HepG2 (cell line): ENCODE data around the gene ANKRD37. TPM values are rescaled to one million over a fixed set of nuclear protein-coding genes. Genes with fewer than 3 reads are reported as not detected.

Experiments used
- ASH2L ChIP-seq: fragments of 300-600, 200-600 bp; sonication (generic); IDR thresholded peaks from 2 replicates; pipeline ENCODE4 v1.7.0; 2017; ENCODE audit warnings: low read depth, mild to moderate bottlenecking, moderate library complexity, mixed read lengths, low read length; ENCODE audit not compliant: insufficient read length
- ESRRA ChIP-seq: sonication (generic); formaldehyde crosslinking; IDR thresholded peaks from 2 replicates; pipeline ENCODE4 v1.5.1; 2020; ENCODE audit warnings: mild to moderate bottlenecking, low read depth, missing genetic modification reagents
- FOSL2 ChIP-seq: sonication (generic); formaldehyde crosslinking; IDR thresholded peaks from 2 replicates; pipeline ENCODE4 v1.4.0; 2020; ENCODE audit warnings: missing genetic modification reagents
- KMT2B ChIP-seq: IDR thresholded peaks from 2 replicates; pipeline ENCODE4 v1.6.1; 2016; ENCODE audit warnings: missing genetic modification reagents, missing compliant biosample characterization
- PBX2 ChIP-seq: IDR thresholded peaks from 2 replicates; pipeline ENCODE4 v1.6.1; 2016; ENCODE audit warnings: control low read depth
- RFX5 ChIP-seq: IDR thresholded peaks from 2 replicates; pipeline ENCODE4 v1.6.1; 2011; ENCODE audit warnings: low read depth, low read length, improper control_type of control experiment
- U2AF1 ChIP-seq: fragments of 200-400 bp; formaldehyde crosslinking; optimal IDR thresholded peaks from 2 replicates; pipeline ENCODE3; 2017; ENCODE audit warnings: mild to moderate bottlenecking, low read depth, low read length
- ZNF10 ChIP-seq: sonication (generic); formaldehyde crosslinking; IDR thresholded peaks from 2 replicates; pipeline ENCODE4 v1.4.0; 2020; ENCODE audit warnings: mild to moderate bottlenecking, low read depth, missing genetic modification reagents, borderline replicate concordance
- ZNF282 ChIP-seq: fragments of 450-650 bp; IDR thresholded peaks from 2 replicates; pipeline ENCODE4 v1.6.1; 2018; ENCODE audit not compliant: partially characterized antibody
- ZNF317 ChIP-seq: sonication (generic); formaldehyde crosslinking; IDR thresholded peaks from 2 replicates; pipeline ENCODE4 v1.5.0; 2020; ENCODE audit warnings: mild to moderate bottlenecking, missing genetic modification reagents
- ZNF580 ChIP-seq: IDR thresholded peaks from 2 replicates; pipeline ENCODE4 v1.6.1; 2016; ENCODE audit warnings: low read depth, borderline replicate concordance
- ZNF597 ChIP-seq: sonication (generic); formaldehyde crosslinking; IDR thresholded peaks from 2 replicates; pipeline ENCODE4 v1.5.0; 2020; ENCODE audit warnings: missing genetic modification reagents
- ZNF737 ChIP-seq: sonication (generic); formaldehyde crosslinking; IDR thresholded peaks from 2 replicates; pipeline ENCODE4 v1.5.0; 2020; ENCODE audit warnings: missing genetic modification reagents, mild to moderate bottlenecking, borderline replicate concordance
- ZNF761 ChIP-seq: sonication (generic); formaldehyde crosslinking; conservative IDR thresholded peaks from 2 replicates; pipeline ENCODE4 v1.4.0; 2020; ENCODE audit warnings: mild to moderate bottlenecking, missing genetic modification reagents
- ZSCAN21 ChIP-seq: sonication (generic); formaldehyde crosslinking; IDR thresholded peaks from 2 replicates; pipeline ENCODE4 v1.8.0; 2022; ENCODE audit warnings: mild to moderate bottlenecking, missing genetic modification reagents, moderate library complexity, borderline replicate concordance
- polyA plus RNA-seq, 8 experiments: library from polyadenylated mRNA; depleted of rRNA in 3 of 8; stranded (reverse) in 7 of 8; unstranded in 1 of 8; fragments of >200 nt; fragmentation: Illumina TruSeq in 4 of 8; extraction: Trizol in 4 of 8; gene quantifications; 2 replicates each; pipeline versions ENCODE4 v1.2.1 to v1.2.3, GENCODE V29; 2011 to 2016; ENCODE audit warnings: low read depth in 4 of 8, missing spikeins in 1 of 8, mixed read lengths in 1 of 8; ENCODE audit not compliant: insufficient read depth in 1 of 8
- total RNA-seq, 5 experiments: library from RNA; depleted of rRNA; stranded (reverse); fragments of >200 nt; fragmentation: Illumina TruSeq; extraction: Trizol; gene quantifications; 2 replicates each; pipeline ENCODE4 v1.2.3, GENCODE V29; 2016; ENCODE audit warnings: low read depth in 1 of 5
- TF ChIP-seq, protein P1 (sequence below): sonication (generic); formaldehyde crosslinking; IDR thresholded peaks from 2 replicates; pipeline ENCODE4 v1.8.0; 2022; ENCODE audit warnings: missing genetic modification reagents, mild to moderate bottlenecking, borderline replicate concordance
- TF ChIP-seq, protein P2 (sequence below): sonication (generic); formaldehyde crosslinking; IDR thresholded peaks from 2 replicates; pipeline ENCODE4 v1.8.1; 2022; ENCODE audit warnings: mild to moderate bottlenecking, missing genetic modification reagents
- TF ChIP-seq, protein P3 (sequence below): sonication (generic); formaldehyde crosslinking; IDR thresholded peaks from 2 replicates; pipeline ENCODE4 v1.4.0; 2020; ENCODE audit warnings: missing genetic modification reagents
- TF ChIP-seq, protein P4 (sequence below): sonication (generic); formaldehyde crosslinking; IDR thresholded peaks from 2 replicates; pipeline ENCODE4 v1.5.0; 2020; ENCODE audit warnings: mild to moderate bottlenecking, missing genetic modification reagents

Gene ANKRD37
- total and polyA plus RNA-seq, 2 of the 13 experiments (the other 11 are each of a cell fraction or from before 2014, with no cell fraction given) = 2.2 to 51.4 TPM

DNA sequence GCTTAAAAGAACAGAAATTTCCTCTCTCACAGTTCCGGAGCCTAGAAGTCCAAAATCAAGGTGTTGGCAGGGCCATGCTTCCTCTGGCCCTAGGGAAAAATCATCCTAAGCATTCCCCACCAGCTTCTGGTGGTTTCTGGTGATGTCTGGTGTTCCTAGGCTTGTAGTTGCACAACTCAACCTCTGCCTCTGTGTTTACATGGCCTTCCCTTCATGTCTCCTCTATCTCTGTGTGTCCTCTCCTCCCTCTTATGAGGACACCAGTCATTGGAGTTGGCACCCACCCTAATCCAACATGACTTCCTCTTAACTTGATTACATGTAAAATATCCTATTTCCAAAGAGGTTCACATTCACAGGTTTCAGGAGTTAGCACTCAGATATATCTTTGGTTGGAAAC, 16.3 kb upstream of the ANKRD37 start (continued):
- TF ChIP-seq ZNF580 (no peak), ZNF317 (CRISPR knock-in tag) (0 out of 2 replicates have a peak, but pooled peaks have one; percentile 21), ZNF737 (no peak), FOSL2 (CRISPR knock-in tag) (peak; percentile 43; the same call in 1 of the 2 replicates), ZNF597 (no peak), PBX2 (no peak), ESRRA (CRISPR knock-in tag) (no peak), ZNF761 (CRISPR knock-in tag) (no peak), ZNF282 (no peak), U2AF1 (no peak), ZNF10 (no peak), KMT2B (no peak), ASH2L (no peak), RFX5 (no peak), ZSCAN21 (no peak)
- TF ChIP-seq, protein P1, sequence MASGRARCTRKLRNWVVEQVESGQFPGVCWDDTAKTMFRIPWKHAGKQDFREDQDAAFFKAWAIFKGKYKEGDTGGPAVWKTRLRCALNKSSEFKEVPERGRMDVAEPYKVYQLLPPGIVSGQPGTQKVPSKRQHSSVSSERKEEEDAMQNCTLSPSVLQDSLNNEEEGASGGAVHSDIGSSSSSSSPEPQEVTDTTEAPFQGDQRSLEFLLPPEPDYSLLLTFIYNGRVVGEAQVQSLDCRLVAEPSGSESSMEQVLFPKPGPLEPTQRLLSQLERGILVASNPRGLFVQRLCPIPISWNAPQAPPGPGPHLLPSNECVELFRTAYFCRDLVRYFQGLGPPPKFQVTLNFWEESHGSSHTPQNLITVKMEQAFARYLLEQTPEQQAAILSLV = no peak
- TF ChIP-seq, protein P2, sequence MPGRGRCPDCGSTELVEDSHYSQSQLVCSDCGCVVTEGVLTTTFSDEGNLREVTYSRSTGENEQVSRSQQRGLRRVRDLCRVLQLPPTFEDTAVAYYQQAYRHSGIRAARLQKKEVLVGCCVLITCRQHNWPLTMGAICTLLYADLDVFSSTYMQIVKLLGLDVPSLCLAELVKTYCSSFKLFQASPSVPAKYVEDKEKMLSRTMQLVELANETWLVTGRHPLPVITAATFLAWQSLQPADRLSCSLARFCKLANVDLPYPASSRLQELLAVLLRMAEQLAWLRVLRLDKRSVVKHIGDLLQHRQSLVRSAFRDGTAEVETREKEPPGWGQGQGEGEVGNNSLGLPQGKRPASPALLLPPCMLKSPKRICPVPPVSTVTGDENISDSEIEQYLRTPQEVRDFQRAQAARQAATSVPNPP (CRISPR knock-in tag) = no peak
- TF ChIP-seq, protein P3, sequence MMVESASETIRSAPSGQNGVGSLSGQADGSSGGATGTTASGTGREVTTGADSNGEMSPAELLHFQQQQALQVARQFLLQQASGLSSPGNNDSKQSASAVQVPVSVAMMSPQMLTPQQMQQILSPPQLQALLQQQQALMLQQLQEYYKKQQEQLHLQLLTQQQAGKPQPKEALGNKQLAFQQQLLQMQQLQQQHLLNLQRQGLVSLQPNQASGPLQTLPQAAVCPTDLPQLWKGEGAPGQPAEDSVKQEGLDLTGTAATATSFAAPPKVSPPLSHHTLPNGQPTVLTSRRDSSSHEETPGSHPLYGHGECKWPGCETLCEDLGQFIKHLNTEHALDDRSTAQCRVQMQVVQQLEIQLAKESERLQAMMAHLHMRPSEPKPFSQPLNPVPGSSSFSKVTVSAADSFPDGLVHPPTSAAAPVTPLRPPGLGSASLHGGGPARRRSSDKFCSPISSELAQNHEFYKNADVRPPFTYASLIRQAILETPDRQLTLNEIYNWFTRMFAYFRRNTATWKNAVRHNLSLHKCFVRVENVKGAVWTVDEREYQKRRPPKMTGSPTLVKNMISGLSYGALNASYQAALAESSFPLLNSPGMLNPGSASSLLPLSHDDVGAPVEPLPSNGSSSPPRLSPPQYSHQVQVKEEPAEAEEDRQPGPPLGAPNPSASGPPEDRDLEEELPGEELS (CRISPR knock-in tag) = peak; percentile 35
- TF ChIP-seq, protein P4, sequence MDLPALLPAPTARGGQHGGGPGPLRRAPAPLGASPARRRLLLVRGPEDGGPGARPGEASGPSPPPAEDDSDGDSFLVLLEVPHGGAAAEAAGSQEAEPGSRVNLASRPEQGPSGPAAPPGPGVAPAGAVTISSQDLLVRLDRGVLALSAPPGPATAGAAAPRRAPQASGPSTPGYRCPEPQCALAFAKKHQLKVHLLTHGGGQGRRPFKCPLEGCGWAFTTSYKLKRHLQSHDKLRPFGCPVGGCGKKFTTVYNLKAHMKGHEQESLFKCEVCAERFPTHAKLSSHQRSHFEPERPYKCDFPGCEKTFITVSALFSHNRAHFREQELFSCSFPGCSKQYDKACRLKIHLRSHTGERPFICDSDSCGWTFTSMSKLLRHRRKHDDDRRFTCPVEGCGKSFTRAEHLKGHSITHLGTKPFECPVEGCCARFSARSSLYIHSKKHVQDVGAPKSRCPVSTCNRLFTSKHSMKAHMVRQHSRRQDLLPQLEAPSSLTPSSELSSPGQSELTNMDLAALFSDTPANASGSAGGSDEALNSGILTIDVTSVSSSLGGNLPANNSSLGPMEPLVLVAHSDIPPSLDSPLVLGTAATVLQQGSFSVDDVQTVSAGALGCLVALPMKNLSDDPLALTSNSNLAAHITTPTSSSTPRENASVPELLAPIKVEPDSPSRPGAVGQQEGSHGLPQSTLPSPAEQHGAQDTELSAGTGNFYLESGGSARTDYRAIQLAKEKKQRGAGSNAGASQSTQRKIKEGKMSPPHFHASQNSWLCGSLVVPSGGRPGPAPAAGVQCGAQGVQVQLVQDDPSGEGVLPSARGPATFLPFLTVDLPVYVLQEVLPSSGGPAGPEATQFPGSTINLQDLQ (CRISPR knock-in tag) = no peak
